ENCODE measurements around the gene PALM. TPM values are rescaled to one million over a fixed set of nuclear protein-coding genes. Genes with fewer than 3 reads are reported as not detected.

Gene PALM
- total RNA-seq, 2 experiments from 2014 or later, result 1.2 TPM; not detected in 1

- TF ChIP-seq EZH2phosphoT487 (IDR thresholded peaks at IDR 0.05; ENCODE audit: borderline replicate concordance, low read depth, low read length) (no peak), CTCF (conservative IDR thresholded peaks at IDR 0.05; ENCODE audit: low read length) (no peak)
- intact Hi-C loops (cut with micrococcal nuclease; ENCODE audit: unreplicated experiment), result loop anchor here (2.0 to 5.0 kb wide), 4 partner anchors 19 to 135 kb away; partner anchors contain the start of genes BSG and PTBP1
- no peaks in the 10 kb centered on the region for H3K9me2 ChIP-seq (ENCODE audit: insufficient read depth, low read length)
- H3K79me2 ChIP-seq (ENCODE audit: insufficient read depth, low read depth, low read length), result peaks cover 68% of the 10 kb centered on the region
- DNase-seq (ENCODE audit: low spot score), result peak; percentile 55
- H2AFZ ChIP-seq (ENCODE audit: low read length), result no peak overlapping the region
- ChIA-PET CTCF (ENCODE audit: unreplicated experiment) (no interaction called here), POLR2A (no interaction called here)
- peak overlapping the region; percentile 81 for H3K27ac ChIP-seq (ENCODE audit: low read depth, low read length, poor library complexity, severe bottlenecking)
- peak overlapping the region; percentile 100 for H3K4me3 ChIP-seq (ENCODE audit: low read depth, low read length, poor library complexity, severe bottlenecking)
- H3K9me3 ChIP-seq (ENCODE audit: low read length), result no peaks in the 10 kb centered on the region
- peaks cover 19% of the 10 kb centered on the region for H4K20me1 ChIP-seq (ENCODE audit: insufficient read depth, low read length)
- peaks cover 44% of the 10 kb centered on the region for H3K4me1 ChIP-seq (ENCODE audit: insufficient read depth, low read length, poor library complexity, severe bottlenecking)
- H3K36me3 ChIP-seq (ENCODE audit: insufficient read depth, low read length), result peaks cover 53% of the 10 kb centered on the region
- H3K4me2 ChIP-seq (ENCODE audit: low read length), result peak overlapping the region; percentile 100
- BruUV-seq (replicated peaks), result TSS peak; percentile 67
These were observed 47.1 kb upstream of the PALM start for GRCh38 chr19:661427-662196.

GRCh38 chr19:662207-662961 lies 46.4 kb upstream of the PALM start:
- ChIA-PET CTCF (ENCODE audit: unreplicated experiment) (interaction anchor here (0.6 kb wide), 1 partner anchor 119 kb away, joined by 3 read pairs; no protein-coding TSS in a partner anchor), POLR2A (no interaction called here)
- H3K4me3 ChIP-seq (ENCODE audit: low read depth, low read length, poor library complexity, severe bottlenecking), result peak overlapping the region; percentile 100
- intact Hi-C loops (cut with micrococcal nuclease; ENCODE audit: unreplicated experiment), result loop anchor here (2.0 to 5.0 kb wide), 2 partner anchors 90 to 134 kb away; partner anchors contain the start of genes BSG and PTBP1
- H4K20me1 ChIP-seq (ENCODE audit: insufficient read depth, low read length), result peaks cover 19% of the 10 kb centered on the region
- DNase-seq (ENCODE audit: low spot score), result peak; percentile 82
- H3K36me3 ChIP-seq (ENCODE audit: insufficient read depth, low read length), result peaks cover 45% of the 10 kb centered on the region
- H3K27ac ChIP-seq (ENCODE audit: low read depth, low read length, poor library complexity, severe bottlenecking), result peak overlapping the region; percentile 81
- peaks cover 44% of the 10 kb centered on the region for H3K4me1 ChIP-seq (ENCODE audit: insufficient read depth, low read length, poor library complexity, severe bottlenecking)
- no TSS peak for BruUV-seq (replicated peaks)
- H3K9me2 ChIP-seq (ENCODE audit: insufficient read depth, low read length), result no peaks in the 10 kb centered on the region
- H3K9me3 ChIP-seq (ENCODE audit: low read length), result no peaks in the 10 kb centered on the region
- peaks cover 61% of the 10 kb centered on the region for H3K79me2 ChIP-seq (ENCODE audit: insufficient read depth, low read depth, low read length)
- H3K4me2 ChIP-seq (ENCODE audit: low read length), result peak overlapping the region; percentile 100
- TF ChIP-seq CTCF (conservative IDR thresholded peaks at IDR 0.05; ENCODE audit: low read length), result no peak
- no peak overlapping the region for H2AFZ ChIP-seq (ENCODE audit: low read length)
